Measurements from ENCODE around the gene ETV6.

ETV6 gene

GRCh38 chr12:11762723-11763326 is 113.4 kb downstream of the ETV6 start:
- no peak for DNase-seq

- DNase-seq = no peak
Measured at GRCh38 chr12:11763760-11764520, 114.5 kb downstream of the ETV6 start.

- DNase-seq = no peak
Measured at GRCh38 chr12:11764837-11765236, 115.4 kb downstream of the ETV6 start.

GRCh38 chr12:11765421-11765816 is 115.9 kb downstream of the ETV6 start:
- DNase-seq = no peak

- DNase-seq = peak; percentile 66
Measured at GRCh38 chr12:11765817-11766794, 116.6 kb downstream of the ETV6 start.

- DNase-seq = no peak
Measured at GRCh38 chr12:11767029-11767724, 117.7 kb downstream of the ETV6 start.

GRCh38 chr12:11767798-11768197 is 118.3 kb downstream of the ETV6 start:
- DNase-seq = no peak

GRCh38 chr12:11768233-11768965 is 118.9 kb downstream of the ETV6 start:
- no peak for DNase-seq

GRCh38 chr12:11769723-11770514 is 120.4 kb downstream of the ETV6 start:
- DNase-seq = no peak

GRCh38 chr12:11771356-11771755 is 121.9 kb downstream of the ETV6 start:
- DNase-seq = no peak

- DNase-seq = no peak
Measured at GRCh38 chr12:11771895-11772502, 122.5 kb downstream of the ETV6 start.

- no peak for DNase-seq
Measured at GRCh38 chr12:11773889-11774677, 124.6 kb downstream of the ETV6 start.

- DNase-seq = no peak
Measured at GRCh38 chr12:11774821-11775220, 125.3 kb downstream of the ETV6 start.

- no peak for DNase-seq
Measured at GRCh38 chr12:11776316-11776715, 126.8 kb downstream of the ETV6 start.

GRCh38 chr12:11777451-11777850 is 128.0 kb downstream of the ETV6 start:
- DNase-seq = no peak

- no peak for DNase-seq
Measured at GRCh38 chr12:11777962-11778361, 128.5 kb downstream of the ETV6 start.

GRCh38 chr12:11778713-11779685 is 129.5 kb downstream of the ETV6 start:
- DNase-seq = peak; percentile 53

GRCh38 chr12:11780521-11781101 is 131.1 kb downstream of the ETV6 start:
- no peak for DNase-seq

Measured in right hindlimb (tissue), 1 donor.